WTC11 (cell line): ENCODE results near the gene DGKG. TPM values are rescaled to one million over a fixed set of nuclear protein-coding genes. Genes with fewer than 3 reads are reported as not detected.

Source experiments
- ATAC-seq: fragments of 200-7000 bp; cut with Tn5 transposase; 2 replicates; pipeline ENCODE4 v1.10.0; 2021; ENCODE audit warnings: mild to moderate bottlenecking, moderate library complexity
- CTCF ChIA-PET: fragments of 300-600 bp; sonication (Branson Sonifier 250); formaldehyde crosslinking; loops from one replicate; lab custom pipeline; 2021; ENCODE audit warnings: antibody characterized with exemption; lab: Charles Lee
- POLR2A ChIA-PET: fragments of 350-600 bp; sonication (Branson Sonifier 250); formaldehyde crosslinking; loops from one replicate; lab custom pipeline; 2021; ENCODE audit warnings: antibody characterized with exemption; lab: Charles Lee
- DNase-seq: peaks from one replicate; pipeline ENCODE4 v3.0.0; 2021; ENCODE audit warnings: low spot score
- H3K27ac Mint-ChIP-seq: 2 replicates; pipeline ENCODE4 v1.8.0; 2021; ENCODE audit warnings: mixed read lengths
- H3K27me3 Mint-ChIP-seq: 2 replicates; pipeline ENCODE4 v1.8.0; 2021; ENCODE audit warnings: low read depth, mild to moderate bottlenecking, moderate library complexity, mixed read lengths
- H3K36me3 Mint-ChIP-seq: 2 replicates; pipeline ENCODE4 v1.8.0; 2021; ENCODE audit warnings: mixed read lengths
- H3K4me1 Mint-ChIP-seq: 2 replicates; pipeline ENCODE4 v1.8.0; 2022; ENCODE audit warnings: mixed read lengths
- H3K4me3 Mint-ChIP-seq: 2 replicates; pipeline ENCODE4 v1.8.0; 2021; ENCODE audit warnings: mild to moderate bottlenecking, moderate library complexity, mixed read lengths
- H3K9me3 Mint-ChIP-seq: 2 replicates; pipeline ENCODE4 v1.8.0; 2021; ENCODE audit warnings: mixed read lengths
- AR ChIP-seq: fragments of 250-450 bp; sonication (Bioruptor Pico); IDR thresholded peaks from 2 replicates; pipeline ENCODE4 v1.9.0; 2021; ENCODE audit warnings: mild to moderate bottlenecking
- E2F5 ChIP-seq: sonication (generic); formaldehyde crosslinking; IDR thresholded peaks from 2 replicates; pipeline ENCODE4 v1.8.1; 2022; ENCODE audit warnings: mild to moderate bottlenecking, moderate library complexity, missing genetic modification reagents
- ELF4 ChIP-seq: sonication (generic); formaldehyde crosslinking; IDR thresholded peaks from 2 replicates; pipeline ENCODE4 v1.8.1; 2022; ENCODE audit warnings: low read depth, mild to moderate bottlenecking, moderate library complexity, missing genetic modification reagents
- ESRRA ChIP-seq: sonication (generic); formaldehyde crosslinking; IDR thresholded peaks from 2 replicates; pipeline ENCODE4 v1.8.1; 2022; ENCODE audit warnings: mild to moderate bottlenecking, missing genetic modification reagents, borderline replicate concordance
- FOXP1 ChIP-seq: sonication (generic); formaldehyde crosslinking; IDR thresholded peaks from 2 replicates; pipeline ENCODE4 v1.8.0; 2022; ENCODE audit warnings: missing genetic modification reagents, mild to moderate bottlenecking, moderate library complexity, borderline replicate concordance
- GABPB1 ChIP-seq: sonication (generic); formaldehyde crosslinking; IDR thresholded peaks from 2 replicates; pipeline ENCODE4 v1.8.1; 2023; ENCODE audit warnings: mild to moderate bottlenecking, missing genetic modification reagents
- GTF2I ChIP-seq: fragments of 250-450 bp; sonication (Bioruptor Pico); conservative IDR thresholded peaks from 2 replicates; pipeline ENCODE4 v1.4.0; 2021; ENCODE audit warnings: mild to moderate bottlenecking
- MAX ChIP-seq: sonication (generic); formaldehyde crosslinking; IDR thresholded peaks from 2 replicates; pipeline ENCODE4 v1.8.0; 2022; ENCODE audit warnings: mild to moderate bottlenecking, missing genetic modification reagents
- MYBL2 ChIP-seq: sonication (generic); formaldehyde crosslinking; IDR thresholded peaks from 2 replicates; pipeline ENCODE4 v1.8.1; 2023; ENCODE audit warnings: mild to moderate bottlenecking, moderate library complexity, missing genetic modification reagents
- NR1H2 ChIP-seq: sonication (generic); formaldehyde crosslinking; IDR thresholded peaks from 2 replicates; pipeline ENCODE4 v1.9.0; 2021; ENCODE audit warnings: mild to moderate bottlenecking, moderate library complexity, missing genetic modification reagents
- PRDM15 ChIP-seq: sonication (generic); formaldehyde crosslinking; IDR thresholded peaks from 2 replicates; pipeline ENCODE4 v1.8.0; 2022; ENCODE audit warnings: missing genetic modification reagents
- PRRX2 ChIP-seq: fragments of 250-450 bp; sonication (Bioruptor Pico); IDR thresholded peaks from 2 replicates; pipeline ENCODE4 v1.8.0; 2021; ENCODE audit warnings: mild to moderate bottlenecking
- RORB ChIP-seq: fragments of 250-450 bp; sonication (Bioruptor Pico); IDR thresholded peaks from 2 replicates; pipeline ENCODE4 v1.9.0; 2021; ENCODE audit warnings: mild to moderate bottlenecking
- SP1 ChIP-seq: sonication (generic); formaldehyde crosslinking; conservative IDR thresholded peaks from 2 replicates; pipeline ENCODE4 v1.8.1; 2022; ENCODE audit warnings: missing genetic modification reagents
- USF2 ChIP-seq: sonication (generic); formaldehyde crosslinking; IDR thresholded peaks from 2 replicates; pipeline ENCODE4 v1.8.1; 2023; ENCODE audit warnings: mild to moderate bottlenecking, missing genetic modification reagents, moderate library complexity
- ZBTB43 ChIP-seq: sonication (generic); formaldehyde crosslinking; IDR thresholded peaks from 2 replicates; pipeline ENCODE4 v1.8.1; 2023; ENCODE audit warnings: mild to moderate bottlenecking, missing genetic modification reagents
- ZNF121 ChIP-seq: sonication (generic); formaldehyde crosslinking; IDR thresholded peaks from 2 replicates; pipeline ENCODE4 v1.8.0; 2023; ENCODE audit warnings: missing genetic modification reagents
- ZNF219 ChIP-seq: sonication (generic); formaldehyde crosslinking; IDR thresholded peaks from 2 replicates; pipeline ENCODE4 v1.8.0; 2023; ENCODE audit warnings: missing genetic modification reagents, mild to moderate bottlenecking, borderline replicate concordance
- ZNF317 ChIP-seq: sonication (generic); formaldehyde crosslinking; IDR thresholded peaks from 2 replicates; pipeline ENCODE4 v1.8.1; 2023; ENCODE audit warnings: low read depth, mild to moderate bottlenecking, moderate library complexity, missing genetic modification reagents, borderline replicate concordance
- total RNA-seq: library from RNA; stranded (reverse); gene quantifications from 3 replicates; pipeline ENCODE4 v1.2.3, GENCODE V29; 2021

DGKG gene
- total RNA-seq, 1 experiment from 2014 or later: 0.92 TPM

- Mint-ChIP-seq H3K27me3 (no peaks in the 10 kb centered on the region), H3K4me1 (no peaks in the 10 kb centered on the region), H3K9me3 (no peaks in the 10 kb centered on the region), H3K4me3 (no peak overlapping the region), H3K36me3 (no peaks in the 10 kb centered on the region), H3K27ac (no peak overlapping the region)
- ChIA-PET POLR2A (interaction anchor here (0.6 kb wide), 1 partner anchor 67 kb away, joined by 3 read pairs; no protein-coding TSS in a partner anchor), CTCF (no interaction called here)
- ATAC-seq (no peak), DNase-seq (no peak)
- TF ChIP-seq PRRX2 (CRISPR knock-in tag): no peak
- no peak for TF ChIP-seq ZNF317 (CRISPR knock-in tag)
- TF ChIP-seq ZNF121: no peak
These were observed 38.0 kb upstream of the DGKG start for GRCh38 chr3:186400026-186400425.

- H3K27ac Mint-ChIP-seq: no peak overlapping the region
- H3K36me3 Mint-ChIP-seq: no peaks in the 10 kb centered on the region
- DNase-seq (no peak), ATAC-seq (no peak)
- no peaks in the 10 kb centered on the region; the same call in 1 of the 2 replicates for H3K27me3 Mint-ChIP-seq
- H3K9me3 Mint-ChIP-seq: peaks cover 10% of the 10 kb centered on the region
- CTCF ChIA-PET: no interaction called here
- H3K4me1 Mint-ChIP-seq: no peaks in the 10 kb centered on the region
- H3K4me3 Mint-ChIP-seq: no peak overlapping the region
- TF ChIP-seq ELF4 (CRISPR knock-in tag) (no peak), USF2 (CRISPR knock-in tag) (no peak), MAX (CRISPR knock-in tag) (no peak), GABPB1 (CRISPR knock-in tag) (no peak), NR1H2 (no peak), E2F5 (CRISPR knock-in tag) (no peak), ZBTB43 (no peak), ZNF219 (CRISPR knock-in tag) (no peak)
- POLR2A ChIA-PET: no interaction called here
These were observed 32.7 kb upstream of the DGKG start for GRCh38 chr3:186394566-186395217.

GRCh38 chr3:186386883-186387560, 25.0 kb upstream of the DGKG start:
- H3K27ac Mint-ChIP-seq: no peak overlapping the region
- no peaks in the 10 kb centered on the region; the same call in none of the 2 replicates for H3K27me3 Mint-ChIP-seq
- H3K4me1 Mint-ChIP-seq: peaks cover 13% of the 10 kb centered on the region
- no peaks in the 10 kb centered on the region for H3K36me3 Mint-ChIP-seq
- no peak overlapping the region for H3K4me3 Mint-ChIP-seq
- CTCF ChIA-PET: no interaction called here
- ATAC-seq (no peak), DNase-seq (no peak)
- TF ChIP-seq PRDM15 (CRISPR knock-in tag): no peak
- TF ChIP-seq SP1 (CRISPR knock-in tag): no peak
- no peak for TF ChIP-seq ESRRA
- TF ChIP-seq RORB (CRISPR knock-in tag): no peak
- TF ChIP-seq MYBL2 (CRISPR knock-in tag): no peak
- TF ChIP-seq AR (CRISPR knock-in tag): no peak
- TF ChIP-seq GTF2I (CRISPR knock-in tag): no peak
- no peak for TF ChIP-seq FOXP1 (CRISPR knock-in tag)
- no peak for TF ChIP-seq NR1H2
- no peak for TF ChIP-seq ZNF317 (CRISPR knock-in tag)
- POLR2A ChIA-PET: no interaction called here
- peaks cover 5% of the 10 kb centered on the region; the same call in 1 of the 2 replicates for H3K9me3 Mint-ChIP-seq
